Measurements from ENCODE around the gene KDM6B. TPM values are rescaled to one million over a fixed set of nuclear protein-coding genes. Genes with fewer than 3 reads are reported as not detected.

Gene KDM6B
- total RNA-seq, 4 donors from 2014 or later, result 4.8 to 14.4 (median 10.4) TPM

DNA sequence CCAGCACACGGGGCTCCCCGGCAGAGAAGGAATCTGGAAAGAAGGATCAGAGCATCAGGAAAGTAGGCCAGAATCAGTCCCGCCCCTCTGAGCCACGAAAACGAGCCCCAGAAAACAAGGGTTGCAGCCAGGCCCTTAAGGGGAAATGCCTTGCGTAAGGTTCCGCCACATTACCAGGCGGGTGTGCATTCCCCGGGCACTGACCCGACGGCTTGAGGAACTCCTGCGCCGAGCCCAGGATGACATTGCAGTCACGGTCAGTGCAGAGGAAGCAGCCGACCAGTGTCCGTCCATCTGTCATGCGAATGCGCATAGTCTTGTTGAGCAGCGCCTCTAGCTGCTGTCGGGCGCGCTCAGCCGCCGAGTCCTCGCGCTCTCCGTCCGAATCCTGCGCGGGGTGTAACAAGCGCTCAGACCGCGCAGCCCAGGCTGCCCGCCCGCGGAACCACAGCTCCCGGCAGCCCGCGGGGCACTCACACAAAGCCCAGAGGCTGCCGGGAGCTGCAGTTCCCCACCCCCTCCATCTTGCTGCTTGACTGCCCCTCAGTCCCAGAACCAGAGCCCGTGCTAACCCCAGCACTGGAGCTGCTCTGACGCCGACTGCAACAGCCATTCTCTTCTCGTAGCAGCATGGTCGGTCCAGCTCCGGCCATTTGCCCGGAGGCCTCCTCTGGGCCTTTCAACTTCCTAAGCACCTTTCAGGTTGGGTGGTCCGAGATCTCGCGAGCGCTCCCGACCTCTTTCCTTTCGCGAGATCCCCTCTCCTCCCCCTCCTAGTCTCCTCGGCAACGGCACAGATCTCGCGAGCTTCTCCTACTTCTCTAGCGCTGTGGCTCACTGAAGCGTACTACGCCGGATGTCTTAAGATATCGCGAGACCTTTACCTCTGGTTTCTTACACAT, 23.0 kb downstream of the KDM6B start, which contains the start of gene NAA38:
Gene NAA38 (minus strand): TSS at position 749 of the 902 bp plus-strand sequence. CDS start 96 bp downstream, at position 653.
- intact Hi-C loops (cut with DNase I), result loop anchor here (5.0 kb wide), 1 partner anchor 35 kb away; no protein-coding TSS in a partner anchor
- 0 to 1% methylated on average over 28 to 47 of the region's 64 CpGs for WGBS, 2 donors
- peaks cover 11% of the 10 kb centered on the region in 2 donors for H3K36me3 ChIP-seq

DNA sequence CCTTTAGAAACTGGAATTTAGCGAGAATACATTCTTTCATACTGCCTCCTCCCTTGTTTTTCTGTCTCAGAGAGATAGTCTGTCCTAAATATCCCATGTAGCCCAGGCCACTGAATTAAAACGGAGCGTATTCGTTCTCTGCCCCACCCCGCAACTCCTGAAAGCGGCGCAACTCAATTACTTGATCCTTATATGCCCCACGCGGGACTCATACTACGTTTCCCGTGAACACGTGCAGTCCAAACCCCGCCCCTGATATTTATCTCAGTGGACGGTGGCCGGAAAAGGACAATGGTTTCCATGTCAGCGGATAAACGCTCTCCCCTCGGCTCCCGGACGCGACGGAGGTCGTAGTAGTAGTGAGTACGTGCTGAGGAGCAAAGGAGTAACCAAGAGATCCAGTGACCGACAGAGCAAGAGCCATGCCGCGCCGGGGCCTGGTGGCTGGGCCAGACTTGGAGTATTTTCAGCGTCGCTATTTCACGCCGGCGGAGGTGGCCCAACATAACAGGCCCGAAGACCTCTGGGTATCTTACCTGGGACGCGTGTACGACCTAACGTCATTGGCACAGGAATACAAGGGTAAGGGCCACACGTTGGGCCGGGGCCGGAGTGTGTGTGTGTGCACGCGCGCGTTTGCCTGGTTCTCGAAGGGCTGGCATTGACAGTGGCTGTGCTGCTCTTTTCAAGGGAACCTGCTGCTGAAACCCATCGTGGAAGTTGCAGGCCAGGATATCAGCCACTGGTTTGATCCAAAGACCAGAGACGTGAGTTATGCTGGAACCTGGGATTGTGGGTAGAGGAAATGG, 23.9 kb downstream of the KDM6B start, which contains the start of gene CYB5D1:
Gene CYB5D1 (plus strand): TSS at position 291 of the 809 bp plus-strand sequence. CDS start 132 bp downstream, at position 423.
- peaks cover 3 to 8% of the 10 kb centered on the region in 2 donors for H3K36me3 ChIP-seq
- peak within 1 kb of the TSS; percentile 41 to 93 (median 50) for H3K4me3 ChIP-seq (replicated peaks in 1 of 3)
- no peaks in the 10 kb centered on the region for H3K27me3 ChIP-seq
- peak; percentile 93 for DNase-seq
- H3K27ac ChIP-seq, result peak within 1 kb of the TSS; percentile 68 to 92 (median 88)
- H3K4me1 ChIP-seq, result peaks cover 22 to 28% of the 10 kb centered on the region in 2 donors
- intact Hi-C loops (cut with DNase I), result loop anchor here (5.0 kb wide), 1 partner anchor 36 kb away; no protein-coding TSS in a partner anchor
- TF ChIP-seq, protein P1, sequence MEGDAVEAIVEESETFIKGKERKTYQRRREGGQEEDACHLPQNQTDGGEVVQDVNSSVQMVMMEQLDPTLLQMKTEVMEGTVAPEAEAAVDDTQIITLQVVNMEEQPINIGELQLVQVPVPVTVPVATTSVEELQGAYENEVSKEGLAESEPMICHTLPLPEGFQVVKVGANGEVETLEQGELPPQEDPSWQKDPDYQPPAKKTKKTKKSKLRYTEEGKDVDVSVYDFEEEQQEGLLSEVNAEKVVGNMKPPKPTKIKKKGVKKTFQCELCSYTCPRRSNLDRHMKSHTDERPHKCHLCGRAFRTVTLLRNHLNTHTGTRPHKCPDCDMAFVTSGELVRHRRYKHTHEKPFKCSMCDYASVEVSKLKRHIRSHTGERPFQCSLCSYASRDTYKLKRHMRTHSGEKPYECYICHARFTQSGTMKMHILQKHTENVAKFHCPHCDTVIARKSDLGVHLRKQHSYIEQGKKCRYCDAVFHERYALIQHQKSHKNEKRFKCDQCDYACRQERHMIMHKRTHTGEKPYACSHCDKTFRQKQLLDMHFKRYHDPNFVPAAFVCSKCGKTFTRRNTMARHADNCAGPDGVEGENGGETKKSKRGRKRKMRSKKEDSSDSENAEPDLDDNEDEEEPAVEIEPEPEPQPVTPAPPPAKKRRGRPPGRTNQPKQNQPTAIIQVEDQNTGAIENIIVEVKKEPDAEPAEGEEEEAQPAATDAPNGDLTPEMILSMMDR (IDR thresholded peaks at IDR 0.05), result peak in 1 of 6 experiments; percentile 4
- TF ChIP-seq POLR2A (IDR thresholded peaks at IDR 0.05), result peak in 1 of 2 donors; percentile 30
- WGBS, 2 donors, result 2 to 3% methylated on average over 39 to 41 of the region's 48 CpGs
- H3K9me3 ChIP-seq, result no peaks in the 10 kb centered on the region

More for the DNA sequence above, 23.0 kb downstream of the KDM6B start, which contains the start of gene NAA38:
- peak; percentile 98 for DNase-seq
- peak within 1 kb of the TSS; percentile 41 to 93 (median 50) for H3K4me3 ChIP-seq (replicated peaks in 1 of 3)
- peaks cover 22 to 30% of the 10 kb centered on the region in 2 donors for H3K4me1 ChIP-seq
- peak within 1 kb of the TSS; percentile 68 to 92 (median 88) for H3K27ac ChIP-seq
- TF ChIP-seq, protein P1 (IDR thresholded peaks at IDR 0.05), result peak in 4 of 6 experiments; percentile 25 to 41 (median 30)
- peak in 1 of 2 donors; percentile 46 for TF ChIP-seq POLR2A (IDR thresholded peaks at IDR 0.05)
- no peaks in the 10 kb centered on the region for H3K9me3 ChIP-seq
- H3K27me3 ChIP-seq, result no peaks in the 10 kb centered on the region

DNA sequence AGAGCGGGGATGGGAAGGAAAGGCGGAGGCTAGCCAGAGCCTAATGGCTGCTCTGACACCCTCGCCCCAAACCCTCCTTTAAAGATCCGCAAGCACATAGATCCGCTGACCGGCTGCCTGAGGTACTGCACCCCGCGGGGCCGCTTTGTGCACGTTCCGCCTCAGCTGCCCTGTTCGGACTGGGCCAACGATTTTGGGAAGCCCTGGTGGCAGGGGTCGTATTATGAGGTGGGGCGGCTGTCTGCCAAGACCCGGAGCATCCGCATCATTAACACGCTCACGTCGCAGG, 24.4 kb downstream of the KDM6B start:
- Histone ChIP-seq H3K4me3 (replicated peaks in 1 of 3) (peak overlapping the region; percentile 32 to 93 (median 50)), H3K36me3 (peaks cover 0 to 5% of the 10 kb centered on the region in 2 donors), H3K27ac (peak overlapping the region in 2 of 3 donors; percentile 88 to 92), H3K4me1 (peaks cover 22 to 28% of the 10 kb centered on the region in 2 donors), H3K9me3 (no peaks in the 10 kb centered on the region), H3K27me3 (no peaks in the 10 kb centered on the region)
- intact Hi-C loops (cut with DNase I), result loop anchor here (5.0 kb wide), 1 partner anchor 36 kb away; no protein-coding TSS in a partner anchor
- DNase-seq, result peak; percentile 55 to 60
- 21 to 36% methylated on average over 18 to 20 of the region's 20 CpGs for WGBS, 2 donors
- TF ChIP-seq, protein P1 (IDR thresholded peaks at IDR 0.05), result peak in 4 of 6 experiments; percentile 43 to 54 (median 46)
- no peak for TF ChIP-seq POLR2A (IDR thresholded peaks at IDR 0.05)

DNA sequence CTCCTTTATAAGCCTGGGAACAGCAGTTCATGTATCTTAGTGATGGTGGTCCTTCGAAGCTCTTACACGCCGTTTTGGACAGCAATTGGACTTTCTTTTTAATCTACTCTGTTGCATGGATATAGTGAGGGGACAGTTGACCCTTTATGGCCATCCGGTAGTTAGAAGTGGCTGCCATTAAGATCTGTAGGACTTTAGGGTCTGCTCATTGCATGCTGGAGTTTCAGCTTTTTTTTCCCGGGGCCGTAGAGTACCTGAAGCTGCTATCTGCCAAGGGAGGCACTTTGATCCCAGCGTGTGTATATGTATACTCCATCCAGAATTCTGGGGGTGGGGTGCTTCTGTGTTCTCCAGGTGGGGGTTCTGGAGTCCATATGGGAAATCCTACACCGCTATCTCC, 25.0 kb downstream of the KDM6B start:
- Histone ChIP-seq H3K36me3 (peaks cover 0 to 2% of the 10 kb centered on the region in 2 donors), H3K4me1 (peaks cover 22 to 28% of the 10 kb centered on the region in 2 donors), H3K27ac (no peak overlapping the region), H3K9me3 (no peaks in the 10 kb centered on the region), H3K4me3 (replicated peaks in 1 of 3) (no peak overlapping the region), H3K27me3 (no peaks in the 10 kb centered on the region)
- WGBS, 2 donors, result 87 to 89% methylated on average over 8 of the region's 8 CpGs
- TF ChIP-seq, protein P1 (IDR thresholded peaks at IDR 0.05), result no peak
- no peak for TF ChIP-seq POLR2A (IDR thresholded peaks at IDR 0.05)
- DNase-seq, result no peak
- intact Hi-C loops (cut with DNase I), result loop anchor here (5.0 kb wide), 1 partner anchor 37 kb away; no protein-coding TSS in a partner anchor
